K562 (cell line): ENCODE results near the gene DBNDD2. TPM values are rescaled to one million over a fixed set of nuclear protein-coding genes. Genes with fewer than 3 reads are reported as not detected.

ENCODE experiments used
- ATAC-seq: fragments of 200-7000 bp; cut with Tn5 transposase; 3 replicates; pipeline ENCODE4 v1.9.1; 2020; ENCODE audit warnings: moderate library complexity
- BruUV-seq: library from RNA; stranded (reverse); fragments of 400-500 nt; replicated peaks from 2 replicates; lab custom pipeline; 2021; lab: Mats Ljungman, UMichigan
- CTCF ChIA-PET: fragments of 300-600 bp; formaldehyde crosslinking; extraction: SDS; loops from one replicate; lab custom pipeline; 2021; ENCODE audit warnings: low intra/inter-chr PET ratio; lab: Yijun Ruan, JAX
- POLR2A ChIA-PET: fragments of 300-600, 350-650 bp; sonication (Branson Sonifier 250); formaldehyde crosslinking; extraction: SDS; loops from one replicate; lab custom pipeline; 2021; ENCODE audit warnings: antibody characterized with exemption, inconsistent platforms; lab: Yijun Ruan, JAX
- DNase-seq, 4 experiments: peaks; one replicate each; pipeline versions ENCODE4 v3.0.0 to v3.0.0-alpha.2; 2011 to 2018; ENCODE audit warnings: low spot score in 3 of 4, mixed read lengths in 3 of 4; ENCODE audit errors: extremely low read depth in 1 of 4
- FAIRE-seq: peaks from 2 replicates; lab custom pipeline; 2011; peaks lifted over from hg19 to GRCh38; lab: Jason Lieb, UNC
- H2AFZ ChIP-seq: 2 replicates; pipeline ENCODE4 v1.6.0; 2011; ENCODE audit warnings: low read depth, low read length, control low read depth, inconsistent platforms
- H3K27ac ChIP-seq: fragments of 200-600 bp; 3 replicates; pipeline ENCODE4 v1.8.0; 2011; ENCODE audit warnings: low read depth, mild to moderate bottlenecking, control low read depth, inconsistent platforms, low read length, moderate library complexity, mixed read lengths; ENCODE audit errors: extremely low read depth
- H3K27me3 ChIP-seq, 2 experiments: fragments of 300-600 bp in 1 of 2; 2 replicates in 1 of 2; 3 replicates in 1 of 2; pipeline versions ENCODE4 v1.6.0 to v1.8.0; 2011; ENCODE audit warnings: inconsistent platforms in 2 of 2, low read length in 2 of 2, mild to moderate bottlenecking in 1 of 2, mixed read lengths in 1 of 2, moderate library complexity in 1 of 2; ENCODE audit not compliant: control insufficient read depth in 2 of 2, insufficient read depth in 2 of 2
- H3K36me3 ChIP-seq: fragments of 300-600 bp; 3 replicates; pipeline ENCODE4 v1.8.0; 2011; ENCODE audit warnings: mild to moderate bottlenecking, low read length, inconsistent platforms; ENCODE audit not compliant: control insufficient read depth, insufficient read depth
- H3K4me1 ChIP-seq, 2 experiments: fragments of 200-600 bp in 1 of 2; replicated peaks in 1 of 2; 2 replicates in 1 of 2; 3 replicates in 1 of 2; pipeline versions ENCODE4 v1.5.1 to v1.8.0; 2011; ENCODE audit warnings: inconsistent platforms in 2 of 2, low read length in 2 of 2, mild to moderate bottlenecking in 1 of 2, mixed read lengths in 1 of 2, moderate library complexity in 1 of 2; ENCODE audit not compliant: control insufficient read depth in 2 of 2, insufficient read depth in 2 of 2
- H3K4me2 ChIP-seq: 2 replicates; pipeline ENCODE4 v1.6.1; 2011; ENCODE audit warnings: low read length, control low read depth, inconsistent platforms, mixed read lengths; ENCODE audit not compliant: insufficient read depth
- H3K4me3 ChIP-seq: fragments of 200-600 bp; sonication (generic), shearing (Covaris generic); 2 replicates; pipeline ENCODE4 v1.5.1; 2016; ENCODE audit warnings: control low read depth, inconsistent platforms
- H3K79me2 ChIP-seq: fragments of 200-600 bp; 3 replicates; pipeline ENCODE4 v1.8.0; 2011; ENCODE audit warnings: low read length, inconsistent platforms; ENCODE audit not compliant: control insufficient read depth, insufficient read depth
- H3K9ac ChIP-seq, 2 experiments: 2 replicates each; pipeline versions ENCODE4 v1.6.0 to v1.6.1; 2011; ENCODE audit warnings: low read depth in 2 of 2, low read length in 2 of 2, control low read depth in 1 of 2, inconsistent platforms in 1 of 2, mild to moderate bottlenecking in 1 of 2, mixed read lengths in 1 of 2; ENCODE audit not compliant: insufficient read depth in 1 of 2
- H3K9me1 ChIP-seq: one replicate; pipeline ENCODE4 v1.6.0; 2011; ENCODE audit warnings: inconsistent platforms, mild to moderate bottlenecking, low read length, moderate library complexity; ENCODE audit not compliant: control insufficient read depth, insufficient read depth
- H3K9me3 ChIP-seq: replicated peaks from 2 replicates; pipeline ENCODE4 v1.5.1; 2011; ENCODE audit warnings: low read depth, low read length, inconsistent platforms; ENCODE audit not compliant: control insufficient read depth, insufficient read depth
- H4K20me1 ChIP-seq: replicated peaks from 2 replicates; pipeline ENCODE4 v1.6.1; 2011; ENCODE audit warnings: low read length, inconsistent platforms, mixed read lengths; ENCODE audit not compliant: control insufficient read depth, insufficient read depth
- ETV6 ChIP-seq, 3 experiments: fragments of 150-350 bp in 1 of 3; sonication (generic) in 1 of 3; formaldehyde crosslinking in 1 of 3; IDR thresholded peaks; 2 replicates each; pipeline versions ENCODE4 v1.6.1 to v1.8.0; 2014 to 2022; ENCODE audit warnings: borderline replicate concordance in 2 of 3, low read depth in 2 of 3, antibody characterized with exemption in 1 of 3, low read length in 1 of 3, mild to moderate bottlenecking in 1 of 3, missing genetic modification reagents in 1 of 3
- KLF16 ChIP-seq: IDR thresholded peaks from 2 replicates; pipeline ENCODE4 v1.6.1; 2016; ENCODE audit warnings: antibody characterized with exemption
- MED1 ChIP-seq: sonication (generic); formaldehyde crosslinking; IDR thresholded peaks from 2 replicates; pipeline ENCODE4 v1.8.1; 2023; ENCODE audit warnings: missing genetic modification reagents, borderline replicate concordance
- PHF21A ChIP-seq: fragments of 450-650 bp; IDR thresholded peaks from 2 replicates; pipeline ENCODE4 v1.6.1; 2017; ENCODE audit warnings: low read depth, borderline replicate concordance
- SMAD3 ChIP-seq: fragments of 450-650 bp; formaldehyde crosslinking; conservative IDR thresholded peaks from 2 replicates; pipeline ENCODE4 v1.4.0; 2020; ENCODE audit warnings: mild to moderate bottlenecking
- SMC3 ChIP-seq: conservative IDR thresholded peaks from 2 replicates; pipeline ENCODE4 v1.6.1; 2011; ENCODE audit warnings: low read depth, low read length, improper control_type of control experiment; ENCODE audit not compliant: insufficient read depth
- SNRNP70 ChIP-seq: fragments of 200-400 bp; formaldehyde crosslinking; optimal IDR thresholded peaks from 2 replicates; pipeline ENCODE3; 2017; ENCODE audit warnings: low read depth, low read length
- SRSF3 ChIP-seq: fragments of 200-400 bp; formaldehyde crosslinking; IDR thresholded peaks from 2 replicates; pipeline ENCODE4 v1.6.1; 2016; ENCODE audit warnings: mild to moderate bottlenecking, low read length, moderate library complexity; ENCODE audit not compliant: insufficient read depth
- XRCC4 ChIP-seq: IDR thresholded peaks from one replicate; pipeline ENCODE4 v1.6.1; 2011; ENCODE audit not compliant: insufficient read depth, insufficient read length; ENCODE audit errors: extremely low read depth
- ZNF134 ChIP-seq: fragments of 250-450 bp; sonication (Bioruptor Pico); conservative IDR thresholded peaks from 2 replicates; pipeline ENCODE4 v1.4.0; 2020
- ZNF232 ChIP-seq: sonication (generic); formaldehyde crosslinking; IDR thresholded peaks from 2 replicates; pipeline ENCODE4 v1.8.0; 2022; ENCODE audit warnings: mild to moderate bottlenecking, missing genetic modification reagents
- ZNF79 ChIP-seq: fragments of 250-450 bp; sonication (Bioruptor Pico); IDR thresholded peaks from 2 replicates; pipeline ENCODE4 v1.4.0; 2020; ENCODE audit warnings: low read depth, mild to moderate bottlenecking, moderate library complexity
- WGBS: fragments of 100-300 bp; shearing (Covaris generic); methylation state at CpG from one replicate; pipeline ENCODE4 v1.1.6; 2016; ENCODE audit warnings: low coverage, mixed read lengths; ENCODE audit not compliant: insufficient coverage; ENCODE audit errors: missing lambda C conversion rate; 5-methylcytosine and 5-hydroxymethylcytosine counted together
- in situ Hi-C: fragments of 300-500 bp; cut with MboI; formaldehyde crosslinking; loops from 4 replicates; pipeline ENCODE4 v1.15.0; 2018; ENCODE audit warnings: inconsistent platforms, mixed read lengths
- intact Hi-C: fragments of 100-400 bp; cut with micrococcal nuclease; formaldehyde crosslinking; loops from 2 replicates; pipeline ENCODE4 v1.14.2; 2022
- polyA plus RNA-seq, 8 experiments: library from polyadenylated mRNA; depleted of rRNA in 4 of 8; stranded (reverse) in 5 of 8; unstranded in 3 of 8; fragments of >200 nt; fragmentation: Nextera tagmentation in 2 of 8; fragmentation: Illumina TruSeq in 1 of 8; extraction: Ambion mirVana in 2 of 8; extraction: Trizol in 1 of 8; gene quantifications; 2 replicates each; pipeline versions ENCODE4 v1.2.1 to v1.2.3, GENCODE V29; 2011 to 2014; ENCODE audit warnings: inconsistent platforms in 1 of 8, missing spikeins in 1 of 8
- total RNA-seq, 7 experiments: library from RNA; depleted of rRNA in 6 of 7; stranded (reverse); fragments of >200 nt in 6 of 7; fragmentation: Illumina TruSeq in 2 of 7; extraction: Trizol in 2 of 7; gene quantifications; 2 replicates each; pipeline versions ENCODE4 v1.2.1 to v1.2.3, GENCODE V29; 2011 to 2021; ENCODE audit warnings: low replicate concordance in 1 of 7
- TF ChIP-seq, protein P1 (sequence below), 2 experiments: fragments of 200-800 bp in 1 of 2; sonication (Bioruptor generic) in 1 of 2; sonication (generic) in 1 of 2; formaldehyde crosslinking in 1 of 2; IDR thresholded peaks in 1 of 2; conservative IDR thresholded peaks in 1 of 2; 2 replicates each; pipeline versions ENCODE4 v1.5.0 to v1.6.1; 2016 to 2020; ENCODE audit warnings: missing compliant biosample characterization in 1 of 2, missing genetic modification characterization in 1 of 2, missing genetic modification reagents in 1 of 2
- TF ChIP-seq, protein P2 (sequence below): fragments of 450-650 bp; IDR thresholded peaks from 2 replicates; pipeline ENCODE4 v1.6.1; 2016
- TF ChIP-seq, protein P3 (sequence below): fragments of 250-450 bp; sonication (Bioruptor Pico); IDR thresholded peaks from 2 replicates; pipeline ENCODE4 v1.5.0; 2020; ENCODE audit warnings: mild to moderate bottlenecking

The DBNDD2 gene
- total and polyA plus RNA-seq, 9 of the 15 experiments (the other 6 are each of a cell fraction or from before 2014, with no cell fraction given): 12.8 to 64.0 (median 35.8) TPM

DNA sequence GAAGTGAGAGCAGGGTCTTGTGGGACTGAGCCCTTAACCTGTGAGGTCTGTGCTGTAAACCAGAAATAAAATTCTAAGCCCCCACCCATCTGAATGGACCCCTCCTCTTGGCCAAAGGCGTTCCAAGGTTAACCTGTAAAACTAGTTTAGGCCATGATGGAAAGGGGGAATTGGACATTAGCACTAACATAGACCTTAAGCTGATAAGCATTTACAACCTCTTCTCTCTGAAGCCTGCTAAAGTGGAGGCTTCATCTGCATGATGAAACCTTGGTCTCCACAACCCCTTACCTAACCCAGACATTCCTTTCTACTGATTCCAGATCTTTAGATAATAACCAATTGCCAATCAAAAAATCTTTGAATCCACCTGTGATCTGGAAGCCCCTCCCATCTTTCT lies 33.7 kb downstream of the DBNDD2 start:
- no peaks in the 10 kb centered on the region for H3K79me2 ChIP-seq
- ATAC-seq: no peak
- 0% methylated on average over 1 of the region's 1 CpG for WGBS
- H2AFZ ChIP-seq: no peak overlapping the region
- 0 out of 5 replicates have a peak, but pooled peaks cover 0 to 4% of the 10 kb centered on the region in 2 experiments for H3K27me3 ChIP-seq
- no peak overlapping the region for H3K4me2 ChIP-seq
- no peaks in the 10 kb centered on the region for H3K9me1 ChIP-seq
- no peaks in the 10 kb centered on the region for H3K9me3 ChIP-seq
- H3K4me3 ChIP-seq: no peak overlapping the region
- TF ChIP-seq SMAD3 (CRISPR knock-in tag) (no peak), MED1 (no peak), SMC3 (no peak), ZNF232 (CRISPR knock-in tag) (no peak), SRSF3 (no peak), PHF21A (no peak), KLF16 (no peak), XRCC4 (no peak), ZNF79 (no peak), ZNF134 (CRISPR knock-in tag) (no peak), SNRNP70 (no peak), ETV6 (IDR thresholded peaks at IDR 0.05; ENCODE audit: borderline replicate concordance in 1 of 2, low read depth in 2 of 2, low read length in 1 of 2) (no peak), ETV6 (CRISPR knock-in tag; IDR thresholded peaks at IDR 0.05; ENCODE audit: borderline replicate concordance) (no peak)
- TF ChIP-seq, protein P1, sequence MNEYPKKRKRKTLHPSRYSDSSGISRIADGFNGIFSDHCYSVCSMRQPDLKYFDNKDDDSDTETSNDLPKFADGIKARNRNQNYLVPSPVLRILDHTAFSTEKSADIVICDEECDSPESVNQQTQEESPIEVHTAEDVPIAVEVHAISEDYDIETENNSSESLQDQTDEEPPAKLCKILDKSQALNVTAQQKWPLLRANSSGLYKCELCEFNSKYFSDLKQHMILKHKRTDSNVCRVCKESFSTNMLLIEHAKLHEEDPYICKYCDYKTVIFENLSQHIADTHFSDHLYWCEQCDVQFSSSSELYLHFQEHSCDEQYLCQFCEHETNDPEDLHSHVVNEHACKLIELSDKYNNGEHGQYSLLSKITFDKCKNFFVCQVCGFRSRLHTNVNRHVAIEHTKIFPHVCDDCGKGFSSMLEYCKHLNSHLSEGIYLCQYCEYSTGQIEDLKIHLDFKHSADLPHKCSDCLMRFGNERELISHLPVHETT (CRISPR knock-in tag; conservative IDR thresholded peaks at IDR 0.05 in 1 of 2, IDR thresholded peaks at IDR 0.05 in 1 of 2): no peak
- TF ChIP-seq, protein P2, sequence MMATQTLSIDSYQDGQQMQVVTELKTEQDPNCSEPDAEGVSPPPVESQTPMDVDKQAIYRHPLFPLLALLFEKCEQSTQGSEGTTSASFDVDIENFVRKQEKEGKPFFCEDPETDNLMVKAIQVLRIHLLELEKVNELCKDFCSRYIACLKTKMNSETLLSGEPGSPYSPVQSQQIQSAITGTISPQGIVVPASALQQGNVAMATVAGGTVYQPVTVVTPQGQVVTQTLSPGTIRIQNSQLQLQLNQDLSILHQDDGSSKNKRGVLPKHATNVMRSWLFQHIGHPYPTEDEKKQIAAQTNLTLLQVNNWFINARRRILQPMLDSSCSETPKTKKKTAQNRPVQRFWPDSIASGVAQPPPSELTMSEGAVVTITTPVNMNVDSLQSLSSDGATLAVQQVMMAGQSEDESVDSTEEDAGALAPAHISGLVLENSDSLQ: no peak
- TF ChIP-seq, protein P3, sequence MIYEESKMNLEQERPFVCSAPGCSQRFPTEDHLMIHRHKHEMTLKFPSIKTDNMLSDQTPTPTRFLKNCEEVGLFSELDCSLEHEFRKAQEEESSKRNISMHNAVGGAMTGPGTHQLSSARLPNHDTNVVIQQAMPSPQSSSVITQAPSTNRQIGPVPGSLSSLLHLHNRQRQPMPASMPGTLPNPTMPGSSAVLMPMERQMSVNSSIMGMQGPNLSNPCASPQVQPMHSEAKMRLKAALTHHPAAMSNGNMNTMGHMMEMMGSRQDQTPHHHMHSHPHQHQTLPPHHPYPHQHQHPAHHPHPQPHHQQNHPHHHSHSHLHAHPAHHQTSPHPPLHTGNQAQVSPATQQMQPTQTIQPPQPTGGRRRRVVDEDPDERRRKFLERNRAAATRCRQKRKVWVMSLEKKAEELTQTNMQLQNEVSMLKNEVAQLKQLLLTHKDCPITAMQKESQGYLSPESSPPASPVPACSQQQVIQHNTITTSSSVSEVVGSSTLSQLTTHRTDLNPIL: no peak
- H3K27ac ChIP-seq: no peak overlapping the region
- intact Hi-C loops: no loop called here
- no peaks in the 10 kb centered on the region for H4K20me1 ChIP-seq
- in situ Hi-C loops: no loop called here
- H3K36me3 ChIP-seq: no peaks in the 10 kb centered on the region
- POLR2A ChIA-PET: no interaction called here
- no TSS peak for BruUV-seq
- no peak for DNase-seq
- CTCF ChIA-PET: no interaction called here
- no peak for FAIRE-seq
- H3K9ac ChIP-seq: no peak overlapping the region
- peaks cover 3 to 4% of the 10 kb centered on the region in 2 experiments; a peak in 1 of 5 replicates for H3K4me1 ChIP-seq
